Liver (tissue), 9 donors: ENCODE data around the gene GBA2. TPM values are rescaled to one million over a fixed set of nuclear protein-coding genes. Genes with fewer than 3 reads are reported as not detected.

Source experiments
- DNase-seq: peaks from one replicate; pipeline ENCODE4 v3.0.0-alpha.2; 2017; ENCODE audit warnings: low spot score
- H3K27ac ChIP-seq, 2 donors: one replicate each; pipeline ENCODE4 v1.7.0; 2013; ENCODE audit warnings: inconsistent platforms in 2 of 2, low read length in 2 of 2, control low read depth in 1 of 2, low read depth in 1 of 2, mild to moderate bottlenecking in 1 of 2
- H3K27me3 ChIP-seq, 4 donors: one replicate each; pipeline versions ENCODE4 v1.6.1 to v1.7.0; 2013; ENCODE audit warnings: low read length in 3 of 4, inconsistent platforms in 1 of 4, mild to moderate bottlenecking in 1 of 4, moderate library complexity in 1 of 4; ENCODE audit not compliant: control insufficient read depth in 4 of 4, insufficient read depth in 4 of 4
- H3K36me3 ChIP-seq, 4 donors: one replicate each; pipeline versions ENCODE4 v1.6.1 to v1.7.0; 2013; ENCODE audit warnings: low read length in 3 of 4, mild to moderate bottlenecking in 3 of 4, low read depth in 1 of 4, moderate library complexity in 1 of 4; ENCODE audit not compliant: control insufficient read depth in 4 of 4, insufficient read depth in 3 of 4
- H3K4me1 ChIP-seq, 4 donors: one replicate each; pipeline versions ENCODE4 v1.6.1 to v1.7.0; 2013; ENCODE audit warnings: low read length in 3 of 4, mild to moderate bottlenecking in 3 of 4, moderate library complexity in 1 of 4; ENCODE audit not compliant: control insufficient read depth in 4 of 4, insufficient read depth in 4 of 4
- H3K4me3 ChIP-seq, 3 donors: one replicate each; pipeline versions ENCODE4 v1.6.1 to v1.7.0; 2013; ENCODE audit warnings: low read length in 3 of 3, control low read depth in 1 of 3, low read depth in 1 of 3, mild to moderate bottlenecking in 1 of 3
- H3K9ac ChIP-seq, 2 donors: one replicate each; pipeline ENCODE4 v1.7.0; 2013; ENCODE audit warnings: low read length in 2 of 2, mild to moderate bottlenecking in 2 of 2, moderate library complexity in 2 of 2, control low read depth in 1 of 2, low read depth in 1 of 2
- H3K9me3 ChIP-seq, 4 donors: one replicate each; pipeline versions ENCODE4 v1.6.1 to v1.7.0; 2013; ENCODE audit warnings: low read length in 3 of 4; ENCODE audit not compliant: control insufficient read depth in 4 of 4
- EGR1 ChIP-seq, 2 donors: IDR thresholded peaks; 2 replicates each; pipeline ENCODE4 v1.6.1; 2016 to 2018; ENCODE audit warnings: antibody characterized with exemption in 2 of 2, low read depth in 2 of 2
- FOXA1 ChIP-seq: IDR thresholded peaks from 2 replicates; pipeline ENCODE4 v1.6.1; 2016; ENCODE audit warnings: antibody characterized with exemption
- FOXA2 ChIP-seq: IDR thresholded peaks from 2 replicates; pipeline ENCODE4 v1.6.1; 2016; ENCODE audit warnings: antibody characterized with exemption
- GABPA ChIP-seq, 2 donors: IDR thresholded peaks in 1 of 2; conservative IDR thresholded peaks in 1 of 2; 2 replicates each; pipeline ENCODE4 v1.6.1; 2016; ENCODE audit warnings: antibody characterized with exemption in 2 of 2, mild to moderate bottlenecking in 1 of 2, moderate library complexity in 1 of 2
- HNF4A ChIP-seq, 2 donors: conservative IDR thresholded peaks; 2 replicates each; pipeline ENCODE4 v1.6.1; 2016; ENCODE audit warnings: antibody characterized with exemption in 2 of 2, mild to moderate bottlenecking in 2 of 2
- HNF4G ChIP-seq: IDR thresholded peaks from 2 replicates; pipeline ENCODE4 v1.6.1; 2016; ENCODE audit warnings: antibody characterized with exemption
- JUND ChIP-seq, 2 donors: IDR thresholded peaks; 2 replicates each; pipeline ENCODE4 v1.6.1; 2016; ENCODE audit warnings: antibody characterized with exemption in 2 of 2
- MAX ChIP-seq: IDR thresholded peaks from 2 replicates; pipeline ENCODE4 v1.6.1; 2016; ENCODE audit warnings: antibody characterized with exemption
- NR2F2 ChIP-seq: IDR thresholded peaks from 2 replicates; pipeline ENCODE4 v1.6.1; 2016; ENCODE audit warnings: antibody characterized with exemption
- RAD21 ChIP-seq, 2 donors: IDR thresholded peaks; 2 replicates each; pipeline ENCODE4 v1.6.1; 2016; ENCODE audit warnings: antibody characterized with exemption in 2 of 2, mild to moderate bottlenecking in 2 of 2
- REST ChIP-seq: IDR thresholded peaks from 2 replicates; pipeline ENCODE4 v1.6.1; 2016; ENCODE audit warnings: antibody characterized with exemption, mild to moderate bottlenecking
- RXRA ChIP-seq, 2 donors: IDR thresholded peaks; 2 replicates each; pipeline ENCODE4 v1.6.1; 2017 to 2018; ENCODE audit warnings: antibody characterized with exemption in 2 of 2, mild to moderate bottlenecking in 1 of 2
- SP1 ChIP-seq: IDR thresholded peaks from 2 replicates; pipeline ENCODE4 v1.6.1; 2018; ENCODE audit warnings: antibody characterized with exemption, mild to moderate bottlenecking
- TAF1 ChIP-seq: conservative IDR thresholded peaks from 2 replicates; pipeline ENCODE4 v1.6.1; 2016; ENCODE audit warnings: antibody characterized with exemption, mild to moderate bottlenecking
- YY1 ChIP-seq: IDR thresholded peaks from 2 replicates; pipeline ENCODE4 v1.6.1; 2016; ENCODE audit warnings: antibody characterized with exemption, mild to moderate bottlenecking
- WGBS: extraction: QIAGEN DNeasy Blood & Tissue Kit; methylation state at CpG from one replicate; pipeline ENCODE4 v1.1.7; 2013; 5-methylcytosine and 5-hydroxymethylcytosine counted together
- polyA plus RNA-seq, 2 donors: library from polyadenylated mRNA; stranded (reverse) in 1 of 2; unstranded in 1 of 2; fragments of 200-250 nt in 1 of 2; fragments of >200 nt in 1 of 2; fragmentation: Nextera tagmentation in 1 of 2; extraction: Ambion mirVana in 1 of 2; gene quantifications; one replicate each; pipeline versions ENCODE4 v1.2.1 to v1.2.3, GENCODE V29; 2013 to 2015
- total RNA-seq, 2 donors: library from RNA; depleted of rRNA; stranded (reverse); fragments of >200 nt; gene quantifications; one replicate each; pipeline ENCODE4 v1.2.3, GENCODE V29; 2014
- TF ChIP-seq, protein P1 (sequence below): IDR thresholded peaks from 2 replicates; pipeline ENCODE4 v1.6.1; 2016; ENCODE audit warnings: antibody characterized with exemption
- TF ChIP-seq, protein P2 (sequence below): IDR thresholded peaks from 2 replicates; pipeline ENCODE4 v1.6.1; 2016; ENCODE audit warnings: antibody characterized with exemption
- TF ChIP-seq, protein P3 (sequence below): fragments of 150-350 bp; IDR thresholded peaks from 2 replicates; pipeline ENCODE4 v1.5.1; 2017; ENCODE audit warnings: improper control_type of control experiment, low read depth, low read length; ENCODE audit not compliant: missing input control
- donor health status: healthy.
- donor health status: healthy.
- donor health status: healthy.
- donor health status: healthy.
- donor health status: healthy.

GBA2 gene
- total and polyA plus RNA-seq, 4 donors: 24.1 to 65.3 (median 25.8) TPM

DNA sequence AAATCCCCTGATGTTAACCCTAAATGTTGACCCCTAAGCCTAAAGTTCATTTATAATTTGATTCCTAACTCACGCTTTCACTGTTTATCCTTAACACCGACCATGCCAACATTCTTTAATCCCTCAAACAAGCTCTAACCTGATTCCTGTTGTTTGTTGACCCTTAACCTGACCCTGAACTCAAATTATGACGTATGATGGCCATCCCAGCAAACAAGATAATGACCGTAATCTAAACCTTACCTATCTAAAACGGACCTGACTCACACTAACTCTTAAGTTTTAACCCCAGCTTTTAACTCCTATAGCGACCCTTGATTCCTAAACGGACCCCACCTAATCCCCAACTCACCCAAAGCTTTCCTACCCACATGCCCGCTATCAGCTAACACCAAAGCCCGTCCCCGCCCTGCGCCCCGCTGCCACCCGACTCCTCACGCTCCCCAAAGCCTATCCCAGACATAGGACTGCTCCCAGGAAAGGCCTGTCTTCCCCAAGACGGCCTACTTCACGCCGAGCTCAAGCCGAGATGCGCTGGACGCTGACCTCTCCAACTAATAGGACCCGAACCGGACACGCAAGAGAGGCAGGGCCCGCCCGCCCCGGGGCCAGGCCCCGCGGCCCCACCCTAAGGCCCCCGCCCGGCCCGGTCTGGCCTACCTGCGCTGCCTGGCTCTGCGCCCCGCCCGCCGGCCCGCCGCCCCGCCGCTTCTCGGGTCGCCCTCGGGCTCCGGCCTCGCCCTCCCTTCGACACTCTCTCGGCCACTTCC lies 17.4 kb downstream of the GBA2 start:
- H3K4me3 ChIP-seq: peak overlapping the region; percentile 75 to 91 (median 90)
- no peaks in the 10 kb centered on the region for H3K9me3 ChIP-seq
- WGBS: under 1% methylated on average over 47 of the region's 47 CpGs
- no peaks in the 10 kb centered on the region for H3K27me3 ChIP-seq
- peak overlapping the region; percentile 95 to 98 for H3K27ac ChIP-seq
- peak; percentile 43 for TF ChIP-seq REST
- TF ChIP-seq EGR1 (IDR thresholded peaks at IDR 0.05; ENCODE audit: low read depth in 2 of 2): no peak
- TF ChIP-seq HNF4A (conservative IDR thresholded peaks at IDR 0.05): peak; percentile 39 to 67
- TF ChIP-seq FOXA2: peak; percentile 84
- TF ChIP-seq RXRA (IDR thresholded peaks at IDR 0.05): peak; percentile 97 to 98
- TF ChIP-seq, protein P1, sequence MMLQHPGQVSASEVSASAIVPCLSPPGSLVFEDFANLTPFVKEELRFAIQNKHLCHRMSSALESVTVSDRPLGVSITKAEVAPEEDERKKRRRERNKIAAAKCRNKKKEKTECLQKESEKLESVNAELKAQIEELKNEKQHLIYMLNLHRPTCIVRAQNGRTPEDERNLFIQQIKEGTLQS: no peak
- peak; percentile 81 for TF ChIP-seq SP1
- no peak for TF ChIP-seq RAD21 (IDR thresholded peaks at IDR 0.05)
- peak; percentile 46 for TF ChIP-seq YY1
- TF ChIP-seq GABPA (IDR thresholded peaks at IDR 0.05 in 1 of 2, conservative IDR thresholded peaks at IDR 0.05 in 1 of 2): no peak
- peak; percentile 95 for TF ChIP-seq NR2F2
- no peak for TF ChIP-seq TAF1
- TF ChIP-seq, protein P2, sequence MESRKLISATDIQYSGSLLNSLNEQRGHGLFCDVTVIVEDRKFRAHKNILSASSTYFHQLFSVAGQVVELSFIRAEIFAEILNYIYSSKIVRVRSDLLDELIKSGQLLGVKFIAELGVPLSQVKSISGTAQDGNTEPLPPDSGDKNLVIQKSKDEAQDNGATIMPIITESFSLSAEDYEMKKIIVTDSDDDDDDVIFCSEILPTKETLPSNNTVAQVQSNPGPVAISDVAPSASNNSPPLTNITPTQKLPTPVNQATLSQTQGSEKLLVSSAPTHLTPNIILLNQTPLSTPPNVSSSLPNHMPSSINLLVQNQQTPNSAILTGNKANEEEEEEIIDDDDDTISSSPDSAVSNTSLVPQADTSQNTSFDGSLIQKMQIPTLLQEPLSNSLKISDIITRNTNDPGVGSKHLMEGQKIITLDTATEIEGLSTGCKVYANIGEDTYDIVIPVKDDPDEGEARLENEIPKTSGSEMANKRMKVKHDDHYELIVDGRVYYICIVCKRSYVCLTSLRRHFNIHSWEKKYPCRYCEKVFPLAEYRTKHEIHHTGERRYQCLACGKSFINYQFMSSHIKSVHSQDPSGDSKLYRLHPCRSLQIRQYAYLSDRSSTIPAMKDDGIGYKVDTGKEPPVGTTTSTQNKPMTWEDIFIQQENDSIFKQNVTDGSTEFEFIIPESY: no peak
- peak; percentile 73 for TF ChIP-seq FOXA1
- TF ChIP-seq JUND (IDR thresholded peaks at IDR 0.05): peak in 1 of 2 donors; percentile 52
- TF ChIP-seq, protein P3, sequence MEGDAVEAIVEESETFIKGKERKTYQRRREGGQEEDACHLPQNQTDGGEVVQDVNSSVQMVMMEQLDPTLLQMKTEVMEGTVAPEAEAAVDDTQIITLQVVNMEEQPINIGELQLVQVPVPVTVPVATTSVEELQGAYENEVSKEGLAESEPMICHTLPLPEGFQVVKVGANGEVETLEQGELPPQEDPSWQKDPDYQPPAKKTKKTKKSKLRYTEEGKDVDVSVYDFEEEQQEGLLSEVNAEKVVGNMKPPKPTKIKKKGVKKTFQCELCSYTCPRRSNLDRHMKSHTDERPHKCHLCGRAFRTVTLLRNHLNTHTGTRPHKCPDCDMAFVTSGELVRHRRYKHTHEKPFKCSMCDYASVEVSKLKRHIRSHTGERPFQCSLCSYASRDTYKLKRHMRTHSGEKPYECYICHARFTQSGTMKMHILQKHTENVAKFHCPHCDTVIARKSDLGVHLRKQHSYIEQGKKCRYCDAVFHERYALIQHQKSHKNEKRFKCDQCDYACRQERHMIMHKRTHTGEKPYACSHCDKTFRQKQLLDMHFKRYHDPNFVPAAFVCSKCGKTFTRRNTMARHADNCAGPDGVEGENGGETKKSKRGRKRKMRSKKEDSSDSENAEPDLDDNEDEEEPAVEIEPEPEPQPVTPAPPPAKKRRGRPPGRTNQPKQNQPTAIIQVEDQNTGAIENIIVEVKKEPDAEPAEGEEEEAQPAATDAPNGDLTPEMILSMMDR: no peak
- TF ChIP-seq MAX: no peak
- no peak for TF ChIP-seq HNF4G
- peaks cover 21 to 68% (median 54%) of the 10 kb centered on the region in 4 donors for H3K4me1 ChIP-seq
- H3K36me3 ChIP-seq: peaks cover 2 to 13% (median 6%) of the 10 kb centered on the region in 4 donors
- peak overlapping the region; percentile 86 to 96 for H3K9ac ChIP-seq
- no peak for DNase-seq
